Smooth muscle cell (in vitro differentiated cells): ENCODE measurements around the gene PCGF6. TPM values are rescaled to one million over a fixed set of nuclear protein-coding genes. Genes with fewer than 3 reads are reported as not detected.

Experiments used
- microRNA counts: library from miRNA; unstranded; fragments of <30 nt; microRNA quantifications from one replicate; lab custom pipeline; 2016
- microRNA-seq: library from miRNA; unstranded; fragments of <30 nt; microRNA quantifications from one replicate; pipeline ENCODE4, GENCODE V29; 2016; ENCODE audit warnings: borderline number of aligned reads
- polyA plus RNA-seq: library from polyadenylated mRNA; unstranded; fragments of >200 nt; fragmentation: Nextera tagmentation; extraction: Ambion mirVana; gene quantifications from 2 replicates; pipeline ENCODE4 v1.2.1, GENCODE V29; 2016
- small RNA-seq: library from RNA; depleted of rRNA; stranded (forward); fragments of <200 nt; gene quantifications from one replicate; pipeline ENCODE3, GENCODE V24; 2014
- total RNA-seq: library from RNA; depleted of rRNA; stranded (reverse); fragments of >200 nt; gene quantifications from 2 replicates; pipeline ENCODE4 v1.2.3, GENCODE V29; 2014

PCGF6 gene
- total and polyA plus RNA-seq, 2 experiments from 2014 or later, result 8.1 to 10.4 TPM

MicroRNAs encoded within 50 kb of the gene (microRNA counts, 767-probe panel; counts per million panel counts)
- 183 counts per million for microRNA hsa-miR-1307-3p (lab: Ali Mortazavi, UCI)

Small RNAs within 50 kb of the gene (microRNA-seq; reads per million reads assigned to microRNA genes)
- 5,839 reads per million, percentile 91 among the genes with 10 or more reads in this experiment for gene MIR1307

Small RNAs within 50 kb of the gene (small RNA-seq; reads per million reads assigned to genes)
- gene RNU11-3P, result not detected

Other genes with a start within 250 kb of the PCGF6 start
- 32.2 and 33.5 TPM in 2 replicates for gene NT5C2, start 157.9 kb downstream of the PCGF6 start, total RNA-seq
- gene NT5C2, start 157.9 kb downstream of the PCGF6 start, polyA plus RNA-seq, result 19.1 and 23.8 TPM in 2 replicates
- gene RPEL1, start 105.3 kb downstream of the PCGF6 start, total RNA-seq, result not detected in 2 replicates
- gene RPEL1, start 105.3 kb downstream of the PCGF6 start, polyA plus RNA-seq, result not detected in 2 replicates
- 2.2 and 5.0 TPM in 2 replicates for gene INA, start 74.0 kb downstream of the PCGF6 start, total RNA-seq
- 1.4 and 1.7 TPM in 2 replicates for gene INA, start 74.0 kb downstream of the PCGF6 start, polyA plus RNA-seq
- 4.5 and 6.4 TPM in 2 replicates for gene TAF5, start 16.8 kb upstream of the PCGF6 start, total RNA-seq
- gene TAF5, start 16.8 kb upstream of the PCGF6 start, polyA plus RNA-seq, result 3.5 and 5.2 TPM in 2 replicates
- 961 and 1,249 TPM in 2 replicates for gene ATP5MK, start 45.3 kb upstream of the PCGF6 start, total RNA-seq
- gene ATP5MK, start 45.3 kb upstream of the PCGF6 start, polyA plus RNA-seq, result 527 and 589 TPM in 2 replicates
- gene PDCD11, start 45.5 kb upstream of the PCGF6 start, total RNA-seq, result 15.6 and 16.9 TPM in 2 replicates
- 12.2 and 13.8 TPM in 2 replicates for gene PDCD11, start 45.5 kb upstream of the PCGF6 start, polyA plus RNA-seq
- 3.1 and 4.0 TPM in 2 replicates for gene CALHM2, start 101.2 kb upstream of the PCGF6 start, total RNA-seq
- gene CALHM2, start 101.2 kb upstream of the PCGF6 start, polyA plus RNA-seq, result 6.2 and 8.6 TPM in 2 replicates
- not detected in 2 replicates for gene CALHM1, start 107.8 kb upstream of the PCGF6 start, total RNA-seq
- gene CALHM1, start 107.8 kb upstream of the PCGF6 start, polyA plus RNA-seq, result 0.05 TPM in 1 of 2 replicates, not detected in the other
- gene CALHM3, start 128.1 kb upstream of the PCGF6 start, total RNA-seq, result not detected in 2 replicates
- not detected in 2 replicates for gene CALHM3, start 128.1 kb upstream of the PCGF6 start, polyA plus RNA-seq
- 0.04 and 0.40 TPM in 2 replicates for gene NEURL1, start 142.6 kb upstream of the PCGF6 start, total RNA-seq
- gene NEURL1, start 142.6 kb upstream of the PCGF6 start, polyA plus RNA-seq, result 0.91 and 1.1 TPM in 2 replicates